Middle frontal gyrus (tissue), 1 donor: Measurements from ENCODE around the gene APBB2.

Experiments
- DNase-seq: peaks from one replicate; pipeline ENCODE4 v3.0.0-alpha.2; 2015; ENCODE audit warnings: low spot score; ENCODE audit errors: extremely low spot score

The APBB2 gene

GRCh38 chr4:41141900-41142299 is 72.4 kb downstream of the APBB2 start:
- DNase-seq, result no peak

- DNase-seq, result no peak
These were observed 73.9 kb downstream of the APBB2 start for GRCh38 chr4:41140410-41140809.

DNA sequence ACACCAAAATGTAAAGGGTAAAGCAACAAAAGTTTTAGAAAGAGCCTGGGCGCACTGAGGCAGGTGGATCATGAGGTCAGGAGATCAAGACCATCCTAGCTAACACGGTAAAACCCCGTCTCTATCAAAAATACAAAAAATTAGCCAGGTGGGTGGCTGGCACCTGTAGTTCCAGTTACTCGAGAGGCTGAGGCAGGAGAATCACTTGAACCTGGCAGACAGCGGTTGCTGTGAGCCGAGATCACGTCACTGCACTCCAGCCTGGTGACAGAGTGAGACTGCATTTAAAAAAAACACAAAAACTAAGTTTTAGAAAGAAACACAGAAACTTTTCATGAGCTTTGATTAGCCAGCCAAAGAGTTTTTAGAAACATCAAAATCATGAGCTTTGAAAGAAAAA is 76.5 kb downstream of the APBB2 start:
- no peak for DNase-seq

GRCh38 chr4:41136456-41136855 is 77.9 kb downstream of the APBB2 start:
- DNase-seq, result no peak

DNA sequence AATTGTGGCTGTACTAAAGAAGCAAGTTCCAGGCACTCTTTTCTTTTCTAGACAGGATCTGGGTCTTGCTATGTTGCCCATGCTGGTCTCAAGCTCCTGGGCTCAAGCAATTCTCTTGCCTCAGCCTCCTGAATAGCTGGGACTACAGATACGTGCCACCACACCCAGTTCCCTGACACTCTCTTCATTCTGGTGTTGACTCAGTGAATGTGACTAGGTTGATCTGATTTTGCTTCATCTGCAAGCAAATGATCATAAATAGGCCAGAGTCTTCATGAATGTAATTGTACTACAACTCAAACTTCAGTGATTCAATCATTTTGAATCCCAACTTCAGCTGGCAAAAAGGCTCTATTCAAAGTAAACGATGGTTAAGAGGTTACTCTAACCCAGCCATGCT is 78.5 kb downstream of the APBB2 start:
- no peak for DNase-seq

GRCh38 chr4:41134581-41134980 is 79.8 kb downstream of the APBB2 start:
- DNase-seq, result no peak

DNA sequence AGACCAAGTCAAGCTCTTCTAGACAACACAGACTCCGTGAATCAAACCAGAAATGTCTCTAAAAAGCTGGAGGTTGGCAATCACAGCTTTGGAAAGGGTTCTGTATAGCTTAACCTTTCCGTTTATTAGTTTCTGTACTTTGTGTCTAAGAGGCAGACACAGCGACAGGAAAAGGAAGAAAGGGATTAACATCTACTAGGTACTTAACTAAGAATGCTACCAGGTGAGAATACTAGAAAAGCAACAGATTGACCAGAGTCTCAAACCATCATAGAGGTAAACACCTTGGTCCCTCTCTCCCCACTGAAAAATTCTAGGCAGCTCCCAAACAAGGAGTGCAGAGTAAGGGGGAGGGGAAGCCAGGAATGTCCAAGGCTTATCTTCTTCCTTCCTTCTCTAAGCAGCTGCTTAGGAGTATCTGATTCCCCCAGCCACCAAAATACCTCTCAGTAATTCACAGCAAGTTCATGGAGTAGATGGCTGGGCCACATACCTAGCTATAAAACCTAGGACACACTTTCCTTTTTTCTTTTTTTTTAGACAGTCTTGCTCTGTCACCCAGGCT is 80.8 kb downstream of the APBB2 start:
- no peak for DNase-seq

DNA sequence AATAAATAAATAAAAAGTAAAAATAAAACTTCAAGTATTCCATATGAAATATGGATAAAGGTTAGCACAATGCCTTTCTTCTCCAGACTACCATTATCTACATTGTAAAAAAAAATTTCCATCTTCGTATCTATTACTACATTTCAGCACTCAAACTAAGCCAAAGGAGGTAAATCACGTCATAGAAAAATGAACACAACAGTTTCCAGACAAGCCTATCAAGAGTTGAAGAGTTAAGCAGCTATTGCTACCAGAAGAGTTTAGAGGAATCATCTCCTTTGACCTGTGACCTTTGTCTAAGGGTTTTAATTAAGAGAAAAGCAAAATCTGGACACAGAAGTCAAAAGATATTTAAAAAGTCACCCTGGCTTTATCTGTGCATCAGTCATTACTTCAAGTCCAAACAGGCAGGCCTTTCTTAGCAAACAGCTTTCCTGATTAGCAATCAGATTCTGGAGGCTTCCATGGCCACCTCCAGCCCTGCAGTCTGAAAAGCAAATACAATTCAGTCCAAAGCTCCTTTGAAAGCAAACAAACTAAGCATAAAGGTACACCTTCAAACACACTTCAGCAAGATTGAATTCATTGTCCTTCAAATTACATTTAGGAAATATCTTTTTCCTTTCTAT is 82.2 kb downstream of the APBB2 start:
- no peak for DNase-seq

DNA sequence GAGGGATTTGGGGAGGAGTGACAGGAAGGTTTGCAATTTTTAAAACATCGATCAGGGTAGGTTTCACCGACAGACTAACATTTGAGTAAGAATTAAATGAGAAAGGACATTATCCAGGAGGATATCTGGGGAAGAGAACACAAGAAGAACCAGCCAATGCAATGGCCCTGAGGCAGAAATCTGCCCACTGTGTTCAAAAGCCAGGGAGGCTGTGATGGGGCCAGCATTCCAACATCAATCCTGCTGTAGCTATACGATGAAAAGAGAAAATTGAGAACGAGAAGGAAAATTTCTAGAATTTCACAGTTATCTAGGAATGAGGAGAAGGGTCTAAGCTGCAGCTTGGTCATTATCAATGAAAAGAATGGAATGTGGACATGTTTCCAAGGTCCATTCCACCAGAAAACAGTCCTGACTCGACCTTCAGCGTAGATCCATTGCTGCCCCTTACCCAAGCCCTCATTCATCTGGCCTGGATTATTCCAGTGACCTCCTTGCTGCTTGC is 84.4 kb downstream of the APBB2 start:
- DNase-seq, result no peak

DNA sequence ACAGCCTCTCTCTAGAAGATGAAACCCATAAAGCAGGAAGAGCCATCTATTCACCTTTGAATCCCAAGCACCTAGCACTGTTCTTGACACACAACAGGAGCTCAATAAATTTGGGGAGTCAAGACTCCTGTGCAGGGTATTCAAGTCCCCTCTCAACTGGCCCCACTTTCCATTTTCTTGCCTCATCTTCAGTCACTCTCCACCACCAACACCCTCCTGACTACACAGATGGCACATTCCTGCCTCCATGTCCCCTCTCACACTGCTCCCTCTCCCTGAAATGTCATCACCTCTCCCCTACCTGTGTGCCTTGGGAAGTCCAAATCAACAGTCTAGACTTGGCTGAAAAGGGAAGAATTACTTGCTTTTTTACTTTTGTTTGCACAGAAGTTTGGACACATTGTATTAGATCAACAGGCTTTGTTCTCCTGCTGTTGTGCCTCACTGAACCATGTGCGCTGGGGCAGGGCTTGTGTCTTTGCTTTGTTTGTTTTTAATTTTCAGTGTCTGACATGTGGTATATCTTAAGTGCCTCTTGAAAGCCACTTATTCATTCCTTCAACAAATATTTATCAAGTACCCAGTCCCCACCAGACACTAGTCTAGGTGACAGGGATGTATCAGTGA is 85.1 kb downstream of the APBB2 start:
- no peak for DNase-seq

- no peak for DNase-seq
These were observed 88.6 kb downstream of the APBB2 start for GRCh38 chr4:41125558-41126311.

- DNase-seq, result no peak
These were observed 89.3 kb downstream of the APBB2 start for GRCh38 chr4:41124916-41125548.

GRCh38 chr4:41122775-41123174 is 91.6 kb downstream of the APBB2 start:
- DNase-seq, result no peak

DNA sequence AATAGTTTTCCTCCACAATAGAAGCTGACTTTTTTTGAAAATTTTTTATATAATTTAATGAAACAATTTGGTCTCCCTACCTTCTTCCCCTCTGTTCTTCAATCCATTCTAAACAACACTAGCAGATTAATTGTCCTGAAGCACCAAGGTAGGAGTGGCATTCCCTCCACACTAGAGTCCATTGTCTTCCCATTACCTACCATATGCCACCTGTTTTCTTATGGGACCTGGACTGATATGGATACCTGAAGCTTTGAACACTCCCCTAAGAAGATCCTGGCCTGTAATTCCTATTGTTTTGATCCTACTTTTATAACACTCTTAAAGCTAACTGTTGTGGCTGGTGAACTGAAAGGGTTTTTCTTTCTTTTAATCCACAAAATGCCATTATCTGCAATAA is 92.0 kb downstream of the APBB2 start:
- no peak for DNase-seq

- DNase-seq, result no peak
These were observed 92.4 kb downstream of the APBB2 start for GRCh38 chr4:41121906-41122305.

GRCh38 chr4:41120297-41121217 is 93.8 kb downstream of the APBB2 start:
- DNase-seq, result no peak

GRCh38 chr4:41119867-41120295 is 94.5 kb downstream of the APBB2 start:
- no peak for DNase-seq

GRCh38 chr4:41111791-41112190 is 102.6 kb downstream of the APBB2 start:
- no peak for DNase-seq

GRCh38 chr4:41110050-41110449 is 104.3 kb downstream of the APBB2 start:
- no peak for DNase-seq

DNA sequence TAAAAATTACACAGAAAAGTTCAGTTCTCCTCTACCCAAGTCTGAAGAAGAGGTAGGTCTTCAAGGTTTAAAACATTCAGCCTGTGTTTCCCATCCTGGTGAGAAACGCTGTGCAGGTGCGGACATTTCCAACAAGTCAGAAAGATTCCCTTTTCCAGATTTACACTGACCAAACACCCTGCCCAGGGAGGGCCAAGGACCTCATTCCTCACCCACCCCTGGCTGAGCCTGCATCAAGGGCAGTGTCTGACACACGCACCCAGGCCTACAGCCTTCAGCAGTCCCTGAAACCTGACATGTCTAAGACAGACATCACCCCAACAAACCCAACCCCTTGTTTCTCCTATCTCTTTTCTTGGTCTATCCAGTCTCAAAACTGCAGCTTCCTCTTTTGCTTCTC is 105.9 kb downstream of the APBB2 start:
- DNase-seq, result no peak
